Breast epithelium (tissue), 3 donors: Measurements from ENCODE around the gene SPSB1.

Experiments used
- POLR2A ChIP-seq: fragments of 450-650 bp; IDR thresholded peaks from one replicate; pipeline ENCODE4 v1.6.1; 2016; ENCODE audit warnings: antibody characterized with exemption, mild to moderate bottlenecking, moderate library complexity
- POLR2AphosphoS5 ChIP-seq, 3 donors: sonication (generic); formaldehyde crosslinking; IDR thresholded peaks; one replicate each; pipeline ENCODE4 v1.6.1; 2017; ENCODE audit warnings: antibody characterized with exemption in 3 of 3
- TF ChIP-seq, protein P1 (sequence below), 3 donors: fragments of 450-650 bp; IDR thresholded peaks; one replicate each; pipeline ENCODE4 v1.5.1; 2016 to 2017; ENCODE audit warnings: antibody characterized with exemption in 3 of 3, mild to moderate bottlenecking in 3 of 3, moderate library complexity in 3 of 3

DNA sequence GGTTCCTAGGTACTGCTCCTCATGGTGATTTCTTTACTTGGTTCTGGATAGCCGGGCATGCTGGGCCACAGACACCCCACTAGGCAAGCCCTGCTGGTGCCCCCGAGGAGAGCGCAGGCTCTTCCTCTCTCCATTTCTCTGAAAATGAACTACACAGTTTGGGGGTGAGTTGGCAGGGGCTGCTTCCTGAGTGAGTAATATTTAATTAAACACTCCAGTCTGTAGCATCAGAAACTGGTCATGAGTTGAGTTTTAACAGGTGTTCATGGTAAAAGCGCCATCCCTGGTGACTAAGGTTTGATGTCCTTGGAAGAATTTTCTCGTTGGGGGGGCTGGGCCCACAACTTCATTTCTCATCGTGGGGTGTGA lies 1.7 kb downstream of the SPSB1 start:
- TF ChIP-seq, protein P1, sequence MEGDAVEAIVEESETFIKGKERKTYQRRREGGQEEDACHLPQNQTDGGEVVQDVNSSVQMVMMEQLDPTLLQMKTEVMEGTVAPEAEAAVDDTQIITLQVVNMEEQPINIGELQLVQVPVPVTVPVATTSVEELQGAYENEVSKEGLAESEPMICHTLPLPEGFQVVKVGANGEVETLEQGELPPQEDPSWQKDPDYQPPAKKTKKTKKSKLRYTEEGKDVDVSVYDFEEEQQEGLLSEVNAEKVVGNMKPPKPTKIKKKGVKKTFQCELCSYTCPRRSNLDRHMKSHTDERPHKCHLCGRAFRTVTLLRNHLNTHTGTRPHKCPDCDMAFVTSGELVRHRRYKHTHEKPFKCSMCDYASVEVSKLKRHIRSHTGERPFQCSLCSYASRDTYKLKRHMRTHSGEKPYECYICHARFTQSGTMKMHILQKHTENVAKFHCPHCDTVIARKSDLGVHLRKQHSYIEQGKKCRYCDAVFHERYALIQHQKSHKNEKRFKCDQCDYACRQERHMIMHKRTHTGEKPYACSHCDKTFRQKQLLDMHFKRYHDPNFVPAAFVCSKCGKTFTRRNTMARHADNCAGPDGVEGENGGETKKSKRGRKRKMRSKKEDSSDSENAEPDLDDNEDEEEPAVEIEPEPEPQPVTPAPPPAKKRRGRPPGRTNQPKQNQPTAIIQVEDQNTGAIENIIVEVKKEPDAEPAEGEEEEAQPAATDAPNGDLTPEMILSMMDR (IDR thresholded peaks at IDR 0.05) = no peak
- no peak for TF ChIP-seq POLR2A
- no peak for TF ChIP-seq POLR2AphosphoS5 (IDR thresholded peaks at IDR 0.05)
